ENCODE data around the gene CECR2.
"Not testable (repeated sequence)": the region's sequence is repeated elsewhere in the genome, so short reads cannot be mapped to it uniquely, and the experiment has no call there.

The CECR2 gene

DNA sequence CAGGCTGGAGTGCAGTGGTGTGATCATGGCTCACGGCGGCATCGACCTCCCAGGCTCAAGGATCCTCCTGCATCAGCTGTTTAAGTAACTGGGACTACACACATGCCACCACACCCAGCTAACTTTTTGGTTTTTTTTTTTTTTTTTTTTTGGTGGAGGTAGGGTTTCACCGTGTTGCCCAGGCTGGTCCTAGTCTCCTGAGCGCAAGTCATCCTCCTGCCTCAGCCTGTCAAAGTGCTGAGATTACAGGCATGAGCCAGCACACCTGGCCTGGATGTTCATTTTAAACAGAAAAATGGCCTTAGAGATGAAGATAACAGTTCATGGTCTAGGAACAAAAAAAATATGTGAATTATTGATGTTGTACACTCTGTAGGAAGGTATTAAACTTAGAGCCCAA lies 180.4 kb downstream of the CECR2 start:
- H3K4me3 ChIP-seq: no peak overlapping the region
- H3K9ac ChIP-seq (ENCODE audit: insufficient read length): no peak overlapping the region
- no peaks in the 10 kb centered on the region for H3K36me3 ChIP-seq (ENCODE audit: insufficient read depth, low read length)
- TF ChIP-seq FOXP2 (optimal IDR thresholded peaks at IDR 0.05; ENCODE audit: control extremely low read depth, extremely low read length, insufficient read depth) (no peak), EZH2 (IDR thresholded peaks at IDR 0.05) (no peak), POLR2AphosphoS5 (IDR thresholded peaks at IDR 0.05; ENCODE audit: borderline replicate concordance, low read depth, low read length) (no peak)
- no peak for DNase-seq (ENCODE audit: low read depth, low spot score)
- H3K27ac ChIP-seq: no peak overlapping the region
- H3K9me3 ChIP-seq (ENCODE audit: low read depth, low read length): no peaks in the 10 kb centered on the region

- Histone ChIP-seq H3K4me3 (no peak overlapping the region), H3K9ac (ENCODE audit: insufficient read length) (no peak overlapping the region), H3K36me3 (ENCODE audit: insufficient read depth, low read length) (no peaks in the 10 kb centered on the region), H3K9me3 (ENCODE audit: low read depth, low read length) (no peaks in the 10 kb centered on the region), H3K27ac (no peak overlapping the region)
- no peak for DNase-seq (ENCODE audit: low read depth, low spot score)
- TF ChIP-seq EZH2 (IDR thresholded peaks at IDR 0.05): no peak
- TF ChIP-seq FOXP2 (optimal IDR thresholded peaks at IDR 0.05; ENCODE audit: control extremely low read depth, extremely low read length, insufficient read depth): no peak
- TF ChIP-seq POLR2AphosphoS5 (IDR thresholded peaks at IDR 0.05; ENCODE audit: borderline replicate concordance, low read depth, low read length): no peak
Measured at GRCh38 chr22:17552737-17553136, 183.5 kb downstream of the CECR2 start.

DNA sequence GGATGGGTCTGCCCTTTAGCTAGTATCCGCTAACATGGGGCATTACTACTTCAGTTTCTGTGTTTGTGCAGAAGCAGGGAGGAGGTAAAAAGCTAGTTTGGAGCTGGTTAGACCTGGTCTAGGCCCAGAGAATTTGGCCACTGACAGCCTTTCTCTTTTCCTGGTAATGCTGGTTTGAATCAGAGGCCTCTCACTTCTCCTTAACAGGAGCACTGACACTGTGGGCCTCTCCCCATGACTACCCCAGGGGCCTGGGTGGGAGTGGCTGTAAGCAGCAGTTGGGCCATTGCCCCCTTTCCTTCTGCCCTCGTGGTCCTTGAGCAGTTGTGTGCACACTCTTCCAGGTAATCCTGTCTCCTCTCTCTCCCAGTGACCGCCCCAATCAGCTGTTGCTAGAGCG lies 185.6 kb downstream of the CECR2 start:
- Histone ChIP-seq H3K4me3 (no peak overlapping the region), H3K36me3 (ENCODE audit: insufficient read depth, low read length) (no peaks in the 10 kb centered on the region), H3K9me3 (ENCODE audit: low read depth, low read length) (no peaks in the 10 kb centered on the region), H3K9ac (ENCODE audit: insufficient read length) (no peak overlapping the region), H3K27ac (no peak overlapping the region)
- no peak for DNase-seq (ENCODE audit: low read depth, low spot score)
- TF ChIP-seq FOXP2 (optimal IDR thresholded peaks at IDR 0.05; ENCODE audit: control extremely low read depth, extremely low read length, insufficient read depth): no peak
- no peak for TF ChIP-seq POLR2AphosphoS5 (IDR thresholded peaks at IDR 0.05; ENCODE audit: borderline replicate concordance, low read depth, low read length)
- no peak for TF ChIP-seq EZH2 (IDR thresholded peaks at IDR 0.05)

- TF ChIP-seq EZH2 (IDR thresholded peaks at IDR 0.05) (no peak), FOXP2 (optimal IDR thresholded peaks at IDR 0.05; ENCODE audit: control extremely low read depth, extremely low read length, insufficient read depth) (no peak), POLR2AphosphoS5 (IDR thresholded peaks at IDR 0.05; ENCODE audit: borderline replicate concordance, low read depth, low read length) (no peak)
- no peak for DNase-seq (ENCODE audit: low read depth, low spot score)
- Histone ChIP-seq H3K36me3 (ENCODE audit: insufficient read depth, low read length) (no peaks in the 10 kb centered on the region), H3K27ac (no peak overlapping the region), H3K9ac (ENCODE audit: insufficient read length) (no peak overlapping the region), H3K4me3 (no peak overlapping the region), H3K9me3 (ENCODE audit: low read depth, low read length) (no peaks in the 10 kb centered on the region)
Measured at GRCh38 chr22:17559188-17559587, 189.9 kb downstream of the CECR2 start.

DNA sequence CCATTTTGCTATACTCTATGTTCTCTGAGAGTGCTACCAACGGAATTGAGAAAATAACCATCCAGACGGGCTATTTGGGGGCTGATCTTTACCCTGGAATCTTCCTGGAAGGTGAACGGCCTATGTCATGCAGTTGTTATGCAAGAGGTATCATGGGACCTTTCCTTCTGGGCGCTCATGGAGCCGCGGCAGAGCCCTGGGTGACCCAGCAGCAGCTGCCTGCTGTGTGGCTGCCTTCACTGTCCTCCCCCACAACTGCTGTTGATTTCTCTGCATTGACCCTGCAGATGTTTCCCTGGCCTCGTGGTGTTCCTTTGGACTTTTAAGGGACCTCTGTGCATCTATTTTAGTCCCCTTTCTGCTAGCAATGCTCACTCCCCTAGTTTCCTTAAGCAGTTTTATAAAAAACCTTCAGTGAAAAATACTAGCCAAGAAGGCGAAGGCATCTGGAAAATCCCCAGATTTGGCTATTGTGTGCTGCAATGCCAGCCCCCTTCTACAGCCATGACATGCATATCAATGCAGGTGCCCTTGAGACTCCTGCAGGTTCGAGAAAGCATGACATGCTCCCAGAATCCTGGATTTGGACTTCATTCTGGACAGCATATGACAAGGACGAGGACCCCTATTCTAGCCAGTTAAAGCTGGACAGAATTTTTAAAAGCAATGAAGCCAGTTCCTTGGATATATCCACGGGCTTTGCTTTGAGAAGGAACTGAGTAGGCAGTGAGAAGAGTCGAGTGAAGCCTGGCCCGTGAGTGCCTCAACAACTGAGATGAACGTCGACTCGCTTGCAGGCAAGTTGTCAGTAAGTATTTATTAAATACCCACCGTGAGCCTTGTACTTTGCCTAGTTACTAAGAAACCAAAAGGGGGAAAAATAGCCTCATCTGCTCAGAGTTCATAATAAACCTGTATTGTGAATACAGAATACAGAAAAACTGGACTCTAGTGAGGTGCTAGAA lies 193.9 kb downstream of the CECR2 start, which contains the start of gene SLC25A18:
SLC25A18 (plus strand) TSS at position 593 of the 965 bp plus-strand sequence. CDS start 16,447 bp downstream, outside the sequence.
- Histone ChIP-seq H3K27ac (no peak within 1 kb of the TSS), H3K9ac (ENCODE audit: insufficient read length) (no peak within 1 kb of the TSS), H3K9me3 (ENCODE audit: low read depth, low read length) (no peaks in the 10 kb centered on the region), H3K36me3 (ENCODE audit: insufficient read depth, low read length) (no peaks in the 10 kb centered on the region), H3K4me3 (no peak within 1 kb of the TSS)
- no peak for DNase-seq (ENCODE audit: low read depth, low spot score)
- no peak for TF ChIP-seq POLR2AphosphoS5 (IDR thresholded peaks at IDR 0.05; ENCODE audit: borderline replicate concordance, low read depth, low read length)
- no peak for TF ChIP-seq FOXP2 (optimal IDR thresholded peaks at IDR 0.05; ENCODE audit: control extremely low read depth, extremely low read length, insufficient read depth)
- TF ChIP-seq EZH2 (IDR thresholded peaks at IDR 0.05): no peak

DNA sequence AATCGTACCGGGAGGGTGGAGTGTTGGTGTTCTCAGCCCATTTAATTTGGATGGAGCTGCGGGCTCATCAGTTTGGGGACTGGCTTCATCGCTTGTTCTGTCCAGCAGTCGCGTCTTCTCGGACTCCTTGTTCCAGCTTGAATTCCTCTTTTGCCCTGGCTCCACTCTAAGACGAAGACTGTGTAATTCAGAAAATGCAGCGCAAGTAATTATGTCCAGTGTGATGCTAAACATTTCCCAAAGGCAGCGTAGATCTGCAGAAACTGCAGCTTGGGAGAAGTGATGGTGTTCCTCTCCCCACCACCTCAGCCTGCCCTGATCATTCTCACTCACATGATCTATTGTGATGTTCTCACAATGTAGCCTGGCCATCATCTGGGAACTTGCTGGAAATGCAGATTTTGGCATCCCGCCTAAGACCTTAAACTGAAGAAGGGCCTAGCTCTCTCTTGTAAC lies 194.7 kb downstream of the CECR2 start:
- no peak for DNase-seq (ENCODE audit: low read depth, low spot score)
- Histone ChIP-seq H3K36me3 (ENCODE audit: insufficient read depth, low read length) (no peaks in the 10 kb centered on the region), H3K9ac (ENCODE audit: insufficient read length) (no peak overlapping the region), H3K9me3 (ENCODE audit: low read depth, low read length) (no peaks in the 10 kb centered on the region), H3K4me3 (no peak overlapping the region), H3K27ac (no peak overlapping the region)
- TF ChIP-seq EZH2 (IDR thresholded peaks at IDR 0.05): no peak
- TF ChIP-seq POLR2AphosphoS5 (IDR thresholded peaks at IDR 0.05; ENCODE audit: borderline replicate concordance, low read depth, low read length): no peak
- no peak for TF ChIP-seq FOXP2 (optimal IDR thresholded peaks at IDR 0.05; ENCODE audit: control extremely low read depth, extremely low read length, insufficient read depth)

- not testable (repeated sequence) for H3K9me3 ChIP-seq (ENCODE audit: low read depth, low read length); DNase-seq (ENCODE audit: low read depth, low spot score); H3K9ac ChIP-seq (ENCODE audit: insufficient read length); H3K27ac ChIP-seq; H3K36me3 ChIP-seq (ENCODE audit: insufficient read depth, low read length); H3K4me3 ChIP-seq
Measured at GRCh38 chr22:17566016-17566687, 196.9 kb downstream of the CECR2 start.

GRCh38 chr22:17566776-17567175 lies 197.5 kb downstream of the CECR2 start:
- Histone ChIP-seq H3K9ac (ENCODE audit: insufficient read length) (no peak overlapping the region), H3K9me3 (ENCODE audit: low read depth, low read length) (no peaks in the 10 kb centered on the region), H3K27ac (no peak overlapping the region), H3K36me3 (ENCODE audit: insufficient read depth, low read length) (no peaks in the 10 kb centered on the region), H3K4me3 (no peak overlapping the region)
- no peak for DNase-seq (ENCODE audit: low read depth, low spot score)
- TF ChIP-seq EZH2 (IDR thresholded peaks at IDR 0.05) (no peak), FOXP2 (optimal IDR thresholded peaks at IDR 0.05; ENCODE audit: control extremely low read depth, extremely low read length, insufficient read depth) (no peak), POLR2AphosphoS5 (IDR thresholded peaks at IDR 0.05; ENCODE audit: borderline replicate concordance, low read depth, low read length) (no peak)

Measured in SK-N-MC (cell line).